Stimulated activated CD8-positive, alpha-beta memory T cell treated with anti-CD3 and anti-CD28 coated beads, Interleukin-4, amount 100 ng/mL, for 1 hour (primary cell): ENCODE data around the gene ARL6IP4.
"Not testable (repeated sequence)": the region's sequence is repeated elsewhere in the genome, so short reads cannot be mapped to it uniquely, and the experiment has no call there.

Experiments used
- DNase-seq, 2 donors: peaks; one replicate each; pipeline ENCODE4 v3.0.0-alpha.2; 2020; ENCODE audit warnings: low read depth in 2 of 2, low spot score in 1 of 2

ARL6IP4 gene

DNA sequence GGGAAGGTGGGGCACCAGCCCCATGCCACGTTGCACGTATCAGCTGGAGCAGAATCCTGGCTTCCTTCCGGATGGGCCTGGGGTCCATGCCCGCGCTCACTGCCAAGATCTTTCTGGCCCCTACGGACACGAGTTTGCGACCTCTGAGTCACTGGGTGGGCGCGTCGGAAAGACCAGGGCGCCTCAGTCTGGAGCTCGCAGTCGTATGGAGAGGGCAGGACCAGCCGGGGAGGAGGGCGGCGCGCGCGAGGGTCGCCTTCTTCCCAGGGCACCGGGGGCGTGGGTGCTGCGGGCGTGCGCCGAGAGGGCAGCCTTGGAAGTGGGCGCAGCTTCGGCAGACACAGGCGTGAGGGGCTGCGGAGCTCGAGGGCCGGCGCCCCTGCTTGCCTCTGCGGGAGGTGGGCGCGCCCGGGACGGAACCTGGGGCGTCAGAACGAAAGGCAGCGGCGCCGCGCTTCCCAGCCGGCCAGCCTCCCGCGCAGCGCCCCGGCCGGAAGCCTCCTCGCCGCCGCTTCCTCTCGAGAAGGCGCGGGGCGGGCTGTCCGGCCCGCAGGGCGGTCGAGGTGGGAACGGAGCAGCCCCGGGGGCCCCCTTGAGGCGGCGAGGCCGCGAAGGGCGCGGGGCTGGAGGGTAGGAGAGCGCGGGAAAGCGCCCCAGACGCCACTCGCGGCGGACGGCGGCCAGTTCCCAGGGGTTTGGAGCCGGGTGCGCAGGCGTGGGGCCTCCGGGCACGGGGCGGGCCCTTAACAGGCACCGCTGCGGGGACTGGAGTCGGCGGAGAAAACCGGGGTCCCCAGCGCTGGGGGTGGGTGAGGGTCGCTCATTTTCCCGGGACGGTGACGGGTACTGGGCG is at the start of gene ARL6IP4:
Gene ARL6IP4, plus strand, starts transcription at position 499 of the 853 bp plus-strand sequence. CDS start 459 bp downstream, outside the sequence.
- peak in 1 of 2 donors; percentile 34 for DNase-seq

DNA sequence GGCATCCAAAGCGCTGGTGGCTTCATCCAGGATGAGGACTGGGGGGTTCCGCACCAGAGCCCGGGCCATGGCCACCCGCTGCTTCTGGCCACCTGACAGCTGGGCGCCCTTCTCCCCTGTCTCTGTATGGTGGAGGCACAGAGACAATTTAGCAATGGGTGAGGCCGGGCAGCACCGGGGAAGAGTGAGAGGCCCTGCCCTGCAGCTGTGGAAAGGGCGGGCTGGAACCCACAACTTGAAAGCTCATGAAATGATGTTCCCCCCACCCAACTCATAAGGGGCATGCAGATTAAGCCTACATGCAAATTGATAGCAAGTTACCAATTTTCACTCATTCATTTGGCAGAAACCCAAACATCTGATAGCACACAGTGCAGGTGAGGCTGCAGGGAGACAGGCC is 48.3 kb upstream of the ARL6IP4 start:
- no peak for DNase-seq

DNA sequence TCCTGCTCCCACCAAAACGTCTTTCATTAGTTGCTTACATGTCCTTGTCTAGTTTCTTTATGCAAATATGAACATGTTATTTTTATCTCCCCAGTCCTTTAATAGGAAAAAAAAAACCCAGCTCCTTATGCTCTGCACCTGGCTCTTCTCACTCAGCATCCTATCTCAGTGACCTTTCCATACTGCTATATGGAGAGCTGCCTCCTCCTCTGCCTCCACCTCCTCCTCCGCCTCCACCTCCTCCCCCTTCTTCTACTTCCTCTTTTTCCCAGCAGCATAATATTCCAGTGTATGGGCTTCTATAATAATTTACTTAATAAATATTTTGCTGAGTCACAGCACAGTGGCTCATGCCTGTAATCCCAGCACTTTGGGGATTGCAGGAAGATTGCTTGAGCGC is 45.8 kb upstream of the ARL6IP4 start:
- DNase-seq, result no peak

DNA sequence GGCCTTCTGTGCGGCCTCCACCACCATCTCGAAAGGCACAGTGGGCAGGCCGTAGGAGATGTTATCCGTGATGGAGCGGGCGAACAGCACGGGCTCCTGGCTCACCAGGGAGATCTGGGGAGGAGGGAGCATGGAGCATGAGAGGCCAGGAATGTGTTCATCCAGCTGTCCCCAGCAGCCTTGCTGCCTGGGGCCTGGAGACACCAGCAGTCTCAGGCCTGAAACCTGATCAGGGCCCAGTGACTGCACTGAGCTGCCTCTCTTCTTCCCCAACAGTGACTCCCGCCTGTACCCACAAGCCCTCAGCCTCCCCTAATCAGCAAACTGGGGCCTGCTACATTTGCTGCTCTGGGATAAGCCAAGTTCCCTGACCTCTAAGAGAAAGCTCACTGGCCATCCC is 45.2 kb upstream of the ARL6IP4 start:
- DNase-seq, result no peak

DNA sequence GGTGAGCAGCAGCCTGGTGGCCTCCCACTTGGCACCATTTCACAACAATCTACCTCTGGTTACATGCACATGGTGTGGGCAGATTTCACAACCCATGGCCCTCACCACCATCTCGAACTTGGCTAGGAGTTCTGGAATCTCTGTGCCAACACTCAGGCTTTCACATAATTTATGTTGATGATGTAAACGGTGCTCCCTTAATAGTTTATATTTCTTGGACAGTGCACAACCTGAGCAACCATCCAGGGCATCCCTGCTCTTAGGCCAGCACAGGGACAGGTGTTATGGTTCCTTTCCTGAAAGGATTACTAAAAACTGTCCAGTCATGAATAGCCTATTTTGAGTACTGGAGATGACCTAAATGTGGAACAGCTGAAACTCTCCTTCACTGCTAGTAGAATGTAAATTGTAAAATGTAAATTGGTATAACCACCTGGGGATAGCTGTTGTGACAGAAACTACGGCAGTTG is 42.8 kb upstream of the ARL6IP4 start:
- DNase-seq, result no peak

DNA sequence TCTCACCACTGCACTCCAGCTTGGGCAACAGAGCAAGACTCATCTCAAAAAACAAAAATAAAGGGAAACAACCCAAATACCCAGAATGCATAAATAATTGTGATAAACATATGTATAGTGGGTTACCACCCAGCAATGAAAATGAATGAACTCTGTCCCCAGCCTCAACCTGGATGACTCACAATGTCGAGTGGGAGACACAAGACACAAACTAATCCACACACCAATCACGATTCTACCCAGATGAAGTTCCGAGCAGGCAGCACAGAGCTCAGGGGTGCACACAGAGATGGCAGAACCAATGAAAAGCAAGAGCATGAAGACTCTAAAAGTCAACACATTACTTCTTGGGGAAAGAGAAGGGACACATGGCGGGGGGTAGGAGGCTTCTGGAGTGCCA is 41.4 kb upstream of the ARL6IP4 start:
- DNase-seq, result no peak

DNA sequence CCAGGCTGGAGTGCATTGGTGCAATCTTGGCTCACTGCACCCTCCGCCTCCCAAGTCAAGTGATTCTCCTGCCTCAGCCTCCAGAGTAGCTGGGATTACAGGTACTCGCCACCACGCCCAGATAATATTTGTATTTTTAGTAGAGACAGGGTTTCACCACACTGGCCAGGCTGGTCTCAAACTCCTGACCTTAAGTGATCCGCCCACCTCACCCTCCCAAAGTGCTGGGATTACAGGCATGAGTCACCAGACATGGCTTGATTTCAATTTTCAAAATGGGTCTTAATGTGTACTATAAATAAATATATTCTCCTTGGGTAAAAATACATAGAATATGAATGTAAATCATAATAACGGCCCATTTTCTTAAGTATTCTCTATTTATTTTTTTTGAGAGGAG is 39.1 kb upstream of the ARL6IP4 start:
- not testable (repeated sequence) for DNase-seq

DNA sequence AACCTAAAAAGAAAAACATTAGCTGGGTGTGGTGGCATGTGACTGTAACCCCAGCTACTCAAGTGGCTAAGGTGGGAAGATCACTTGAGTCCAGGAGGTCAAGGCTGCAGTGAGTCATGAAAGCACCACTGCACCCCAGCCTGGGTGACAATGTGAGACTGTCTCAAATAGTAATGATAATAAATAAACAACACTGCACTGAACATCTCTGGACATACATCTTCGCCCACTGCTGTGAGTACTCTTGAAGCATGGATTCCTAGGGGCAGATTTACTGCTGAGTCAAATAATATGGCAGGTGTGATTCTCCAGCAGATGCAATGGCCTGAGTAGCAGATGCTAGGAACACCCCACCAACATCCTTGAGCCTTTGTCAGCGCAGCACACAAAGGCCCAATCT is 37.8 kb upstream of the ARL6IP4 start:
- no peak for DNase-seq

DNA sequence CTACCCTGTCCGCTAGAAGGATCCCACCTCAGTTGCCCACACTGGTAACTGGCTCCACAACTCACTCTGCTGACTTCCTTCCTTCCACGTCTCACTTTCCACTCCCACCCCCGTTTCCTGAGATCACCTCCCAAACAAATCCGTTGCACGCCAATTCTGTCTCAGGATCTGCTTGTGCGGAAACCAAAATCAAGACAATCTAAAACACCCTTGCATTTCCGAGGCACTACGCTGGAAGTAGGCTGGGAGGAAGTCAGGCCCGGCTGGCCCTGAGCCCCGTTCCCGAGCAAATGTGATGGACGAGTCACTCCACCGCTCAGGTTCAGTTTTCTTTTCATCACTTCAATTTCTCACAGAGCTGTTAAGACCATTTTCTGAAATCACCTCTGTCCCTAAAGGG is 37.3 kb upstream of the ARL6IP4 start:
- DNase-seq, result no peak

DNA sequence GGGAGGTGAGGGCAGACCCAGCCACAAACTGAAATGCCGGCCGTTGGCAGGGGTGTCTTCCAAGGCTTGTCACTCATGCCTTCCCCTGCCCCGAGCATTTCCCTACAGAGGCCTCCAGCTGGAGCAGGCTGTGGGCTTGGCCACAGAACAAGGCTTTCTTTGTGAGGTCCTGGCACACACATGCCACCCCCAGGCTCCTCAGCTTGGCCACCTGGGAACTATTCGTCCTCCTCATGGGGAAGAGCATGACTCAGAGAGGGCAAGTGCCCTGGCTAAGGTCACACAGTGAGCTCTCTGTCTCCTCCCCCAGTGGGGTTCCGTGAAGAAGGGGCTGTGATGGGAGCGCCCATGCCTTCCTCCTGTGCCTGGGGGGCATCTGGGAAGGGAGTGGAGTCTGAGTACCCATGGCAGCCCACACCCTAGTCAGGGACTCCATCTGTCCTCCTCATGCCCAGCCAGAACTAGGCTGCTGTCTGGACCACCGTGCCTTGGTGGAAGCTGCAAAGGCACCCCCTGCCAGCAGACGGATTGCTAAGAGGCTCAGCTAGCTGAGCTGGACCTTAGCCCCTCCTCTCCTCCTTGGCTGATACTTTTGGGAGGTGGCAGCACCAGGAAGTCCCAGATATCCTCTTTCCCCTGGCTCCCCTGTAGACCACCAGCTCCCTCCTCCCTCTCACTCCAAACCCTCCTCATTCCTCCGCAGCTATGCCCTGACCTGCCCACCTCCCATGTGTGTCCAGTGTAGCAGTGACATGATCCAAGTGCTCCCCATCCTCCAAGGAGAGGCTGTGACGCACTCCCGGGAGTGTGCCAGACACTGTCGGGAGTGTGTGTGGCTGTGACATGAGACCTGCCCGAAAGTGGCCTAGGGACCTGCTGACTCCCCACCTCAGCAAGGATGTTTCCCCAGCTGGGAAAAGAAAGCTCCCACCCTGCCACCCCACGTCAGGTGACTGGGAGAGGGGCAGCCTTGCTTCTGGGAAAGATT is 35.6 kb upstream of the ARL6IP4 start:
- no peak for DNase-seq

DNA sequence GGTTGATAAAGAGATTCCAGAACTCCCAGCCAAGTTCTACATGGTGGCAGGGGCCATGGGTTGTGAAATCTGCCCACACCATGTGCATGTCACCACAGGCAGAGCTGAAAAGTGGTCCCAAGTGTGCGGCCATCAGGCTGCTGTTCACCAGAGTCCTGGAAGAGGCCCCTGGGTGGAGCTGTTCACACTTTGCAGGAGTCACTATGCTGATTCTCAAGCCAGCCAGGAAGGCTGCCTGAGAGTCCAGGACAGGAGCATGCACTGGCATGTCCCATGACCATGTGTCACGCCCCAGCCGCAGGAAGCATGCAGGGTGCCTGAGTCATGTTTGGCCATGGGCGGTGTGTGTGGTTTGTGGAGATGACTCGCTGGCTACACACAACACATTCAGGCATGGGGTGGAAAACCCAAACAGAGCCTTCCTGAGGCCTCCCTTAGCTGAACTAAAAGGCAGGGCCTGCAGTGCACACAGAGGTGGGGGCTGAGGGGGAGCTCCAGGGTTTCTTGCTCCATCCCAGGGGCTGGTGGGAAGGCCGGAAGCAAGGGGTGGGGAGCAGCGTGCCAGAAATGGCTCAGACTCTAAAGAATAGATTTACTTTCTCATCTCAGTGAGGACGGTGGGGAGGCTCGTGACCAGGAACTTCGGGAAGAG is 33.7 kb upstream of the ARL6IP4 start:
- peak; percentile 45 to 55 for DNase-seq

DNA sequence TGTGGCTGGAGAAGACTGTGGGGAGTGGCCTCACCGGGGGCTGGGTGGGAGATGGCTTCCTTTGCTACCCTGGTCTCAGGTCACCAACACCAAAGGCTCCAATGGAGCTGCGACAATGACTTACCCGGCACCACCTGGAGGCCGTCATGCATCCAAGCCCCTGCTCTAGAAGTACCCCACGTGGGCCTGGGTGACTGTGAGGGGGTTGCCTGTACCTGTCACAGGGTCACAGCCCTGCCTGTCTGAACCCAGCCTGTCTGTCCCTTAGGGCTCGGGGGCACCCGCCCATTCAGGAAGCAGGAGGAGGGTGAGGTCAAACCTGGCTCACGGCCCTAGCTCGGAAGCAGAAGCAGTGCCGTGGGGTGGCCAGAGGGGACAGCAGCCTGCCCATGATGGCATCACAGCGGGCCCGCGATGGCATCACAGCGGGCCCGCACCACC is 33.1 kb upstream of the ARL6IP4 start:
- DNase-seq, result no peak

DNA sequence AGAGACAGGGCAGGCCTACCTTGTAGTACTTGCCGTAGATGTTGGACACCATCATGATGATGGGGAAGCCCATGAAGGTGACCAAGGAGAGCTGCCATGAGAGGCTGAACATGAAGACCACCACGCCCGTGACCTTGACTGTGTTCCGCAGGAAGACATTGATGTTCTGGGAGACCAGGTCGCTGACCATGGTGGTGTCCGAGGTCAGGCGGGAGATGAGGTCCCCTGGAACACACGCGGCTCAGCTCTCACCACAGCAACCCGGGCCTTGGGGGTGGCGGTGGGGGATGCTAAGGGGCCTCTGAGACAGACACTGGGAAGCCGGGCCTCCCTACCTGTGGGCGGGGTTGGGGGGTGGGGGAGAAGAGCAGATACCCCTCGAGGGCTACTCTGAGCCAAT is 31.9 kb upstream of the ARL6IP4 start:
- no peak for DNase-seq

DNA sequence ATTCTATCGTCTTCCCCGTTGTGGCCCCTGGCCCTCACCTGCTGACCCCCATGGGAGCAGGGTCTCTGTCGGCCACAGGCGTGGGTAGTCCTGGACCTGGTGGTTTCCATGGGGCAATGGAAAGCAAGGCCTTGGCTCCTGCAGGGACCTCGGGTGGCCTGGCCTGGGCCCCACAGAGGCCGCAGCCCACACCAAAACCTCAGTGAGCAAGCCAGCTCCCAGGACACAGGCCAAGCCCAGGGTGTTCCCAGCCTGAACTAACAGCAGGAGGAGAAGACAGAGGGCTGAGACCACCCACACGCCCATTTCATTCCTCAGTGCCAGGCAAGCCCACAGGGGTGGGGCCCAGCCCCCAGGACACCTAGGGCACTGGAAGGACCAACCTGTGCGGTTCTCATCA is 31.1 kb upstream of the ARL6IP4 start:
- no peak for DNase-seq

DNA sequence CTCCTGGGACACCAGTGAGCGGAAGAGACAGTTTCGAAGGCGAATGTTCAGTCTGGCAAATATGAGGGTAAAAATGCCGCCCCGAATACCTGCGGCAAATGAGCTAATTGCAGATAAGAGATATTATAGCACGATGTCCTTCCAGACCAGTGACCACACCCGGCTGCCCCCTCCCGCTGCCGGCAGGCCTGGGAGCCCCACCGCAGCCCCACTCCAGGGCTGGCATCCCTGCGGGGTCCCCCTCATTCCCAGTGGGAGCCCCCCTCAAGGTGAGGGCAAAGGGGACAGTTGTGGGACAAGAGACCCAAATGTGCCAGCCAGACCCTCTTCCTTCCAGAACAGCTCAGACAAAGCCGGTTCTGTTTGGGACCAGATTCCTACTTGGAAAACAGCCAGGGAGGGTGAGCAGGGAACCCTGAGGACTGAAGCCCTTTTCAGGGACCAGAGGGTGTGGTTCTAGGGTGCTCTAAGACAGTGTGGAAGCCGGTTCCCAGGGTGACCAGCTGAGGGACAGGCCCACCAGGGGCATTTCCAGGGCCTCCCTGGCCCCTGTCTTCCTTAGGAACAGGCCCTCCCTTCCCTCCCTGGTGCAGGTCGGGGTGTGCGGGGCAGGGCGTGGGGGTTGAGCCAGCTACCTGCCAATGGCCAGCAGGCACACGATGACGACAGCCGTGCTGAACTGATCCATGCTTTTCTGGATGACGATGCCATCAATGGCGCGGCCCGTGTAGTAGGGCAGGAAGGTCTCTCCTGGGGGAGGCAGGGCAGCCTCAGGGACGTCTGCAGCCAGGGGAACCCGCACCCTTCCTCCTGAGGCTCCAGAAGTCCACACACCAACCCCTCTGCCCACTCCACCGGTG is 30.4 kb upstream of the ARL6IP4 start:
- no peak for DNase-seq

DNA sequence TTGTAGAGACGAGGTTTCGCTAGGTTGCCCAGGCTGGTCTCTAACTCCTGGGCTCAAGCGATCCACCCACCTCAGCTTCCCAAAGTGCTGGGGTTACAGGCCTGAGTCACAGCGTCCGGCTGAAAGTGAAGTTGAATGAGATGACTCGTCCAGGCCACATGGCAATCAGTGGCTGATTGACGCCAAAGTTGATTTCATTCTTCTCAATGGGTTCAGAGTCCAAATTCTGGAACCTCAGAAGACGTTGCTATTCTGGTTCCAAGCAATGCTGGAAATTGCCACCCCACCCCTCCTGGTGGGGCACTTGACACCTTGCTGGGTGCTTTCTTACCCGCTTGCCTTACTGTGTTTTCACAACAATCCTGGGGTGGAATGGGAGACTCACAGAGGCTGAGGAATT is 29.1 kb upstream of the ARL6IP4 start:
- no peak for DNase-seq

DNA sequence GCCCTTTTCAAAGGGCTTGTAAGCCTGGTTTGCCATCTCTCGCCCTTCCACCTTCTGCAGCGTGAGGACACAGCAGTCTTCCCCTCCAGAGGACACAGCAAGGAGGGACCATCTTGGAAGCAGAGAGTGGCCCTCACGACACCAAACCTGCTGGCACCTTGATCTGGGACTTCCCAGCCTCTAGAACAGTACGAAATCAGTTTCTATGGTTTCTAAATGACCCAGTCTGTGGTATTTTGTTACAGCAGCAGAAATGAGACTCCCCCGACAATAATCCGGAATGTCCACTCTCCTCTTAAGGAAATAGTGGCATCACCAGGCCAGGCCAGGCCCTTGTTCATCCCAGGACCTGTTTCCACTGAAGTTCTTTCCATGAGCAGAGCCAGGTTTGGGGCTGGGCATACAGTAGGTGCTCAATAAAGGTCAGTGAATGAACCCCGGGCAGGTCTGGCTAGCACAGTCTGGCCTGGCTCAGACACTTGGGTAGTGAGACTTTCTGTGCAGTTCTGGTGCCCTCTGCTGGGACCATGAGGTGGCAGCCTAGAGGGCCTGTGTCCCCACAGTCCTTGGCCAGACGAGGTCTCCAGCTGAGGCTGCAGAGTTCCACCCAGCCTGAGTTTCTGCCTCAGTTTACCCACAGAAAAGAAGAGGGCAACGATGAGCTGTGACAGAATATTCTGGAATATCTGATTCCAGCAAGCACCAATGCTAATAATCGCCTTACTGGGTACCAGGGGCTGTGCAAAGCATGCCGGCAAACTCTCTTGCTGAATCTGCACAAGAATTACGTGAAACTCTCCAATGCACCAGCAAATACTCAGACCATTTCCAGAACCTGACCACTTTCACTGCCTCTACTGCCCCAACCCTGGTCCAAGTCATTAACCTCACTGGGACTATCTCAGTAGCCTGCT is 28.2 kb upstream of the ARL6IP4 start:
- DNase-seq, result peak; percentile 42 to 50

DNA sequence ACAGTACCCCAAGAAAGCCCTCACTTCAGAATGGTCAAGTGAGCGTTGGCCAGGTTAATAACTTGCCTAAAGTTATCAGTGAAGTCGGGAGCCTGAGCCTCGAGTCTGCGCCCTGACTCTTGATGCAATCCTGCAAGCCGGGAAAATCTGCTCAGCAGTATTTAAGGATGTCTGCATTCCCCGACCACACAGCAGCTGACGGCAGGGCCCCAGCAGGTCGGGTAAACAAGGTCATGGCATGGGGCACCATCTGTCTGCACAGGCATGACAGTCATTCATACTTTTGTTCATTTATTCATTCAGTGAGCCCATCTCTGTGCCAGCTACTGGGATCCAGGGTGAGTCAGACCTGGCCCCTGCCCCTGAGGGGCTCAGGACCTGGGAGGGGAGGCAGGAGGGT is 25.3 kb upstream of the ARL6IP4 start:
- DNase-seq, result no peak

DNA sequence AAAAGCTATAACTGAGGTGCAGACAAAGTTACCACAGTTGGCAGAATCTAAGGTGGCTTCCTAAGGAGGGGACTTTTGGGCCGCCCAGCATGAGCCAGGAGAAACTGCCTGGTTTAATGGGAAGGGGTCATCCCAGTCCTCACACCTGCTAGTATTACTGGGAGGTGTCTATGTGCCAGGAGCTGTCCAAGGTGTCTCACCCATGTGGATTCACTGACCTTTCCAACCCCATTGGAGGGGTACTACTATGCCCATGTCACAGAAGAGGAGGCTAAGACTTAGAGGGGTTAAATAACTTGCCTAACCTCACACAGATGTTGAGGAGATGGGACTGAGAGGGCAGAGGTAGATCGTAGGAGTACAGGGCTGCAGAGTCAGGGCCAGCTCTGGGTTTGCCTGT is 24.4 kb upstream of the ARL6IP4 start:
- no peak for DNase-seq
